ENCODE results near the gene PTBP3. TPM values are rescaled to one million over a fixed set of nuclear protein-coding genes. Genes with fewer than 3 reads are reported as not detected.

The PTBP3 gene
- polyA plus RNA-seq, 1 donor from 2014 or later, result 36.1 TPM

DNA sequence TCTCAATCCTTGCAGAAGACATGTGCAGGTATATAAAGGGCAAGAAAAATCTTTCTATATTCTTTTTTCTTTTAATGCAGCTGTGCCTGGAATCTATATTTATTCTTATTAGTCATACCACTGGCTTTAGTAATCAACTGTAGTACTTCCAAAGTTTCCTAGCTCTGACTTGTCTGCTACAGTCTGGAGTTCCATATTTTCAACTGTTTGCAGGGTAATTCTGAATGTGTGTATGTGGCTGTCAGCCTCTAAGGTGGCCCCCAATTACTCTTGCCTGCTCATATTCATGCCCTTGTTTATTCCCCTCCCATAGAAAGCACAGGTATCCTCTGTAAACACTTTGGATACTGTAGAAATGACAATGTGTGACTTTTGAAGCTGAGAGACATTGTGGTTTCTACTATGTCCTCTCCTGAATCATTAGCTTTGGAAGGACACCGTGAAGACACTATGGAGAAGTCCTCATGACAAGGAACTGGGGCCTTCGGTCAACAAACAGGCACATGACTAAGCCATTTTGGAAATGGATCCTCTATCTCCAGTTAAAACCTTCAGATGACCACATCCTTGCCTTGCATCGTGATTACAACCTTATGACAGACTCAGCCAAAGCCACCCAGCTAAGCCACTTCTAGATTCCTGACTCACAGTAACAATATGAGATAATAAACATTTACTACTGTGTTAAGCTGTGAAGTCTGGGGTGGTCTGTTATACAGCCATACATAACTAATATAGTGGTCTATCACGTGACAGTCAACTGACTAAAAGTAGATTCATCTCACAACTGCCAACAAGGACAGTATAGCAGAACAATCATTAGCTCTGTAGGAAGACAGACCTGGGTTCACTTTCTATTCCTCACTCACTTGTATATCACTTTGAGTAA is 108.8 kb downstream of the PTBP3 start:
- Histone ChIP-seq H3K9me2 (ENCODE audit: insufficient read depth, low read length) (no peaks in the 10 kb centered on the region), H3F3A (ENCODE audit: insufficient read depth, low read length, poor library complexity, severe bottlenecking) (no peaks in the 10 kb centered on the region), H3K27ac (ENCODE audit: low read length) (no peak overlapping the region), H3K9me3 (ENCODE audit: low read length) (no peaks in the 10 kb centered on the region), H3K36me3 (ENCODE audit: insufficient read depth, low read length) (peaks cover 15% of the 10 kb centered on the region), H3K79me2 (replicated peaks; ENCODE audit: insufficient read depth, low read length) (no peaks in the 10 kb centered on the region), H3K4me2 (ENCODE audit: low read length) (no peak overlapping the region), H2AFZ (ENCODE audit: low read depth, low read length) (no peak overlapping the region), H3K9ac (ENCODE audit: low read length) (no peak overlapping the region), H3K4me3 (ENCODE audit: low read length) (no peak overlapping the region), H3K27me3 (ENCODE audit: insufficient read depth, low read depth, low read length) (no peaks in the 10 kb centered on the region), H4K20me1 (ENCODE audit: insufficient read depth) (no peaks in the 10 kb centered on the region)
- TF ChIP-seq TAF1 (IDR thresholded peaks at IDR 0.05; ENCODE audit: low read depth) (no peak), POLR2AphosphoS5 (IDR thresholded peaks at IDR 0.05) (no peak), RAD21 (conservative IDR thresholded peaks at IDR 0.05) (no peak), MXI1 (conservative IDR thresholded peaks at IDR 0.05; ENCODE audit: poor library complexity, severe bottlenecking) (no peak), EP300 (conservative IDR thresholded peaks at IDR 0.05; ENCODE audit: poor library complexity, severe bottlenecking) (no peak), SMC3 (conservative IDR thresholded peaks at IDR 0.05; ENCODE audit: poor library complexity) (no peak), EZH2 (IDR thresholded peaks at IDR 0.05; ENCODE audit: borderline replicate concordance, insufficient read depth, low read length, poor library complexity, severe bottlenecking) (no peak)
- TF ChIP-seq, protein P1, sequence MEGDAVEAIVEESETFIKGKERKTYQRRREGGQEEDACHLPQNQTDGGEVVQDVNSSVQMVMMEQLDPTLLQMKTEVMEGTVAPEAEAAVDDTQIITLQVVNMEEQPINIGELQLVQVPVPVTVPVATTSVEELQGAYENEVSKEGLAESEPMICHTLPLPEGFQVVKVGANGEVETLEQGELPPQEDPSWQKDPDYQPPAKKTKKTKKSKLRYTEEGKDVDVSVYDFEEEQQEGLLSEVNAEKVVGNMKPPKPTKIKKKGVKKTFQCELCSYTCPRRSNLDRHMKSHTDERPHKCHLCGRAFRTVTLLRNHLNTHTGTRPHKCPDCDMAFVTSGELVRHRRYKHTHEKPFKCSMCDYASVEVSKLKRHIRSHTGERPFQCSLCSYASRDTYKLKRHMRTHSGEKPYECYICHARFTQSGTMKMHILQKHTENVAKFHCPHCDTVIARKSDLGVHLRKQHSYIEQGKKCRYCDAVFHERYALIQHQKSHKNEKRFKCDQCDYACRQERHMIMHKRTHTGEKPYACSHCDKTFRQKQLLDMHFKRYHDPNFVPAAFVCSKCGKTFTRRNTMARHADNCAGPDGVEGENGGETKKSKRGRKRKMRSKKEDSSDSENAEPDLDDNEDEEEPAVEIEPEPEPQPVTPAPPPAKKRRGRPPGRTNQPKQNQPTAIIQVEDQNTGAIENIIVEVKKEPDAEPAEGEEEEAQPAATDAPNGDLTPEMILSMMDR (IDR thresholded peaks at IDR 0.05; ENCODE audit: poor library complexity, severe bottlenecking), result no peak
- TF ChIP-seq, protein P2, sequence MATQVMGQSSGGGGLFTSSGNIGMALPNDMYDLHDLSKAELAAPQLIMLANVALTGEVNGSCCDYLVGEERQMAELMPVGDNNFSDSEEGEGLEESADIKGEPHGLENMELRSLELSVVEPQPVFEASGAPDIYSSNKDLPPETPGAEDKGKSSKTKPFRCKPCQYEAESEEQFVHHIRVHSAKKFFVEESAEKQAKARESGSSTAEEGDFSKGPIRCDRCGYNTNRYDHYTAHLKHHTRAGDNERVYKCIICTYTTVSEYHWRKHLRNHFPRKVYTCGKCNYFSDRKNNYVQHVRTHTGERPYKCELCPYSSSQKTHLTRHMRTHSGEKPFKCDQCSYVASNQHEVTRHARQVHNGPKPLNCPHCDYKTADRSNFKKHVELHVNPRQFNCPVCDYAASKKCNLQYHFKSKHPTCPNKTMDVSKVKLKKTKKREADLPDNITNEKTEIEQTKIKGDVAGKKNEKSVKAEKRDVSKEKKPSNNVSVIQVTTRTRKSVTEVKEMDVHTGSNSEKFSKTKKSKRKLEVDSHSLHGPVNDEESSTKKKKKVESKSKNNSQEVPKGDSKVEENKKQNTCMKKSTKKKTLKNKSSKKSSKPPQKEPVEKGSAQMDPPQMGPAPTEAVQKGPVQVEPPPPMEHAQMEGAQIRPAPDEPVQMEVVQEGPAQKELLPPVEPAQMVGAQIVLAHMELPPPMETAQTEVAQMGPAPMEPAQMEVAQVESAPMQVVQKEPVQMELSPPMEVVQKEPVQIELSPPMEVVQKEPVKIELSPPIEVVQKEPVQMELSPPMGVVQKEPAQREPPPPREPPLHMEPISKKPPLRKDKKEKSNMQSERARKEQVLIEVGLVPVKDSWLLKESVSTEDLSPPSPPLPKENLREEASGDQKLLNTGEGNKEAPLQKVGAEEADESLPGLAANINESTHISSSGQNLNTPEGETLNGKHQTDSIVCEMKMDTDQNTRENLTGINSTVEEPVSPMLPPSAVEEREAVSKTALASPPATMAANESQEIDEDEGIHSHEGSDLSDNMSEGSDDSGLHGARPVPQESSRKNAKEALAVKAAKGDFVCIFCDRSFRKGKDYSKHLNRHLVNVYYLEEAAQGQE (IDR thresholded peaks at IDR 0.05; ENCODE audit: borderline replicate concordance), result no peak

DNA sequence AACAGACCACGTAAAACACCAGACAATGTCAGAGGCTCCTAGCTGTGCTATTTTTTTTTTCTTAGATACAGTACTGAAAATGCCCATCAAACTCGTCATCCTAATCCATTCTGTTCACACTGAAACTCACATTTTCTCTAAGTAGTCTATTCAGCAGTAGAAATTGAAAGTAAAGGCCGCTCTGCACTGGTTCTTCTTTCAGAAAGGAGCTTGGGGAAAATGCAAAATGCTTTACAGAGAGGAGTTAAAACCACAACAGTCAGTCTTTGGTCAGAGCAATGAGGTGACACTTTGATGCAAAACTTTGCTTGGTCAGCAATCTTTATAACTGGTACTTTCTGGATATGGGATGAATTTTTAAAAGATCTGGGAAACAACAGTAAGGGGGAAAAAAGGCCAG is 114.5 kb downstream of the PTBP3 start:
- peaks cover 6% of the 10 kb centered on the region for H3K36me3 ChIP-seq (ENCODE audit: insufficient read depth, low read length)
- H3K9ac ChIP-seq (ENCODE audit: low read length), result no peak overlapping the region
- no peak overlapping the region for H3K27ac ChIP-seq (ENCODE audit: low read length)
- H3K9me3 ChIP-seq (ENCODE audit: low read length), result no peaks in the 10 kb centered on the region
- no peak overlapping the region for H3K4me2 ChIP-seq (ENCODE audit: low read length)
- no peaks in the 10 kb centered on the region for H3F3A ChIP-seq (ENCODE audit: insufficient read depth, low read length, poor library complexity, severe bottlenecking)
- no peaks in the 10 kb centered on the region for H3K27me3 ChIP-seq (ENCODE audit: insufficient read depth, low read depth, low read length)
- H3K9me2 ChIP-seq (ENCODE audit: insufficient read depth, low read length), result no peaks in the 10 kb centered on the region
- no peak overlapping the region for H3K4me3 ChIP-seq (ENCODE audit: low read length)
- no peaks in the 10 kb centered on the region for H3K79me2 ChIP-seq (replicated peaks; ENCODE audit: insufficient read depth, low read length)
- TF ChIP-seq EP300 (conservative IDR thresholded peaks at IDR 0.05; ENCODE audit: poor library complexity, severe bottlenecking) (no peak), POLR2AphosphoS5 (IDR thresholded peaks at IDR 0.05) (no peak), TAF1 (IDR thresholded peaks at IDR 0.05; ENCODE audit: low read depth) (no peak)
- TF ChIP-seq, protein P1 (IDR thresholded peaks at IDR 0.05; ENCODE audit: poor library complexity, severe bottlenecking), result no peak
- TF ChIP-seq, protein P2 (IDR thresholded peaks at IDR 0.05; ENCODE audit: borderline replicate concordance), result no peak
- H4K20me1 ChIP-seq (ENCODE audit: insufficient read depth), result no peaks in the 10 kb centered on the region
- H2AFZ ChIP-seq (ENCODE audit: low read depth, low read length), result no peak overlapping the region

Measured in neural cell (in vitro differentiated cells).